ENCODE results near the gene OR2AT4.

- TF ChIP-seq CTCF (IDR thresholded peaks at IDR 0.05), result no peak
- TF ChIP-seq POLR2A (IDR thresholded peaks at IDR 0.05), result no peak
Measured at GRCh38 chr11:75047191-75047590, 49.5 kb downstream of the OR2AT4 start.

Measured in body of pancreas (tissue), 4 donors.